ENCODE measurements around the gene MPPED1.

DNA sequence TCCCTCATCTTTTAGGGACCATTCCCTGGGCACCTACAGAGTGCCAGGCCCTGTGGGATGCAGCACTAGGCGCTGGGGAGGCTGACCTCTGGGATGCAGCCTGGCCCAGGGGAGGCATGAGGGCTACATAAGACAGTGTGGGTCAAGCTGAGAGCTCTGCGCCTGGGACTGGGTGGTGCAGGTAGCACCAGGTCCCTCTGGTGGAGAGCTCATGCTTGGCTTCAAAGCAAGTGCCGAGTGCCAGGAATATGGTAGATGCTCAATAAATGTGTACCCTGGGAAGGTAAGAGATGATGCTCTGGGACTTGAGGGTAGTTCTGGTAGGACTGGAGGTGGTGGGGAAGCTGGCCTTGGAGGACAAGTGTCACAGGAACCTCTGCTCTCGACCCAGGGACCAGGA is 2.0 kb upstream of the MPPED1 start:
- TF ChIP-seq, protein P1, sequence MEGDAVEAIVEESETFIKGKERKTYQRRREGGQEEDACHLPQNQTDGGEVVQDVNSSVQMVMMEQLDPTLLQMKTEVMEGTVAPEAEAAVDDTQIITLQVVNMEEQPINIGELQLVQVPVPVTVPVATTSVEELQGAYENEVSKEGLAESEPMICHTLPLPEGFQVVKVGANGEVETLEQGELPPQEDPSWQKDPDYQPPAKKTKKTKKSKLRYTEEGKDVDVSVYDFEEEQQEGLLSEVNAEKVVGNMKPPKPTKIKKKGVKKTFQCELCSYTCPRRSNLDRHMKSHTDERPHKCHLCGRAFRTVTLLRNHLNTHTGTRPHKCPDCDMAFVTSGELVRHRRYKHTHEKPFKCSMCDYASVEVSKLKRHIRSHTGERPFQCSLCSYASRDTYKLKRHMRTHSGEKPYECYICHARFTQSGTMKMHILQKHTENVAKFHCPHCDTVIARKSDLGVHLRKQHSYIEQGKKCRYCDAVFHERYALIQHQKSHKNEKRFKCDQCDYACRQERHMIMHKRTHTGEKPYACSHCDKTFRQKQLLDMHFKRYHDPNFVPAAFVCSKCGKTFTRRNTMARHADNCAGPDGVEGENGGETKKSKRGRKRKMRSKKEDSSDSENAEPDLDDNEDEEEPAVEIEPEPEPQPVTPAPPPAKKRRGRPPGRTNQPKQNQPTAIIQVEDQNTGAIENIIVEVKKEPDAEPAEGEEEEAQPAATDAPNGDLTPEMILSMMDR (conservative IDR thresholded peaks at IDR 0.05 in 1 of 2, IDR thresholded peaks at IDR 0.05 in 1 of 2; ENCODE audit: low read depth in 1 of 2, low read length in 2 of 2), result no peak
- no peak for TF ChIP-seq EZH2 (IDR thresholded peaks at IDR 0.05; ENCODE audit: low read length, missing control alignments)
